SK-N-SH (cell line): Measurements from ENCODE around the gene AADAT. TPM values are rescaled to one million over a fixed set of nuclear protein-coding genes. Genes with fewer than 3 reads are reported as not detected.

Experiments
- CTCF ChIA-PET: fragments of 300-600, 350-600 bp; formaldehyde crosslinking; extraction: SDS; loops from one replicate; lab custom pipeline; 2021; lab: Yijun Ruan, JAX
- POLR2A ChIA-PET: fragments of 350-600 bp; sonication (Branson Sonifier 250); formaldehyde crosslinking; extraction: SDS; loops from one replicate; lab custom pipeline; 2020; ENCODE audit warnings: antibody characterized with exemption, inconsistent platforms; lab: Yijun Ruan, JAX
- DNase-seq: peaks from one replicate; pipeline ENCODE4 v3.0.0; 2012
- H2AFZ ChIP-seq: fragments of 200-600 bp; sonication (generic); 2 replicates; pipeline ENCODE4 v1.8.1; 2016; ENCODE audit warnings: antibody characterized with exemption, mild to moderate bottlenecking, low read depth
- H3F3A ChIP-seq: fragments of 200-600 bp; sonication (generic); replicated peaks from 2 replicates; pipeline ENCODE3; 2016; ENCODE audit warnings: antibody characterized with exemption, mild to moderate bottlenecking; ENCODE audit not compliant: insufficient read depth
- H3K27ac ChIP-seq, 2 experiments: fragments of 200-500 bp in 1 of 2; fragments of 200-600 bp in 1 of 2; sonication (Bioruptor generic) in 1 of 2; sonication (generic), shearing (Covaris generic) in 1 of 2; 2 replicates each; pipeline versions ENCODE4 v1.5.1 to v1.6.1; 2014 to 2016; ENCODE audit warnings: low read depth in 2 of 2, inconsistent platforms in 1 of 2, low read length in 1 of 2, mild to moderate bottlenecking in 1 of 2, mixed read lengths in 1 of 2
- H3K27me3 ChIP-seq: fragments of 200-600 bp; sonication (generic), shearing (Covaris generic); 2 replicates; pipeline ENCODE4 v1.6.1; 2016; ENCODE audit warnings: mixed run types; ENCODE audit not compliant: insufficient read depth
- H3K36me3 ChIP-seq, 2 experiments: fragments of 200-500 bp in 1 of 2; fragments of 200-600 bp in 1 of 2; sonication (Bioruptor generic) in 1 of 2; sonication (generic) in 1 of 2; replicated peaks in 1 of 2; 2 replicates each; pipeline versions ENCODE3 to v1.5.1; 2014 to 2016; ENCODE audit warnings: low read length in 1 of 2, mild to moderate bottlenecking in 1 of 2; ENCODE audit not compliant: insufficient read depth in 2 of 2, control insufficient read depth in 1 of 2
- H3K4me1 ChIP-seq, 2 experiments: fragments of 200-500 bp in 1 of 2; fragments of 200-600 bp in 1 of 2; sonication (Bioruptor generic) in 1 of 2; sonication (generic), shearing (Covaris generic) in 1 of 2; 2 replicates each; pipeline versions ENCODE4 v1.5.1 to v1.6.1; 2014 to 2016; ENCODE audit warnings: low read depth in 1 of 2, low read length in 1 of 2, mixed run types in 1 of 2; ENCODE audit not compliant: insufficient read depth in 2 of 2, control insufficient read depth in 1 of 2
- H3K4me2 ChIP-seq: fragments of 200-600 bp; sonication (generic), shearing (Covaris generic); 2 replicates; pipeline ENCODE4 v1.6.1; 2017; ENCODE audit warnings: mixed run types
- H3K4me3 ChIP-seq, 2 experiments: fragments of 200-500 bp in 1 of 2; fragments of 200-600 bp in 1 of 2; sonication (Bioruptor generic) in 1 of 2; sonication (generic), shearing (Covaris generic) in 1 of 2; 2 replicates each; pipeline versions ENCODE4 v1.5.1 to v1.8.1; 2014 to 2016; ENCODE audit warnings: low read depth in 2 of 2, inconsistent platforms in 1 of 2, low read length in 1 of 2, mild to moderate bottlenecking in 1 of 2, mixed read lengths in 1 of 2, moderate library complexity in 1 of 2
- H3K79me2 ChIP-seq: fragments of 200-600 bp; sonication (generic); 2 replicates; pipeline ENCODE4 v1.8.1; 2017; ENCODE audit warnings: mild to moderate bottlenecking; ENCODE audit not compliant: insufficient read depth
- H3K9ac ChIP-seq: fragments of 200-600 bp; sonication (generic); 2 replicates; pipeline ENCODE4 v1.6.1; 2017; ENCODE audit warnings: mixed run types
- H3K9me2 ChIP-seq: fragments of 200-600 bp; sonication (generic); 2 replicates; pipeline ENCODE4 v1.6.1; 2017; ENCODE audit warnings: mixed run types
- H3K9me3 ChIP-seq: fragments of 200-600 bp; sonication (generic); 2 replicates; pipeline ENCODE4 v1.6.1; 2017; ENCODE audit warnings: mixed run types, mild to moderate bottlenecking, moderate library complexity
- H4K20me1 ChIP-seq: fragments of 200-600 bp; sonication (generic); 2 replicates; pipeline ENCODE4 v1.6.1; 2017; ENCODE audit warnings: mild to moderate bottlenecking, mixed run types; ENCODE audit not compliant: insufficient read depth
- FOXM1 ChIP-seq: IDR thresholded peaks from 2 replicates; pipeline ENCODE4 v1.4.0; 2012; ENCODE audit warnings: low read depth, mild to moderate bottlenecking
- RCOR1 ChIP-seq: fragments of 150-350 bp; IDR thresholded peaks from 2 replicates; pipeline ENCODE4 v1.6.1; 2017; ENCODE audit warnings: antibody characterized with exemption, low read length
- SIN3A ChIP-seq: IDR thresholded peaks from 2 replicates; pipeline ENCODE4 v1.6.1; 2012; ENCODE audit warnings: low read depth, mild to moderate bottlenecking, low read length, moderate library complexity, borderline replicate concordance
- YY1 ChIP-seq: IDR thresholded peaks from 2 replicates; pipeline ENCODE4 v1.4.0; 2012; ENCODE audit warnings: low read depth, mild to moderate bottlenecking
- WGBS: methylation state at CpG from one replicate; pipeline ENCODE4 v1.1.6; 2017; ENCODE audit warnings: low lambda C conversion rate; 5-methylcytosine and 5-hydroxymethylcytosine counted together
- polyA plus RNA-seq, 3 experiments: library from polyadenylated mRNA; depleted of rRNA; stranded (reverse); fragments of >200 nt; gene quantifications; 2 replicates each; pipeline ENCODE4 v1.2.3, GENCODE V29; 2012
- small RNA-seq, 7 experiments: library from RNA; depleted of rRNA; stranded (forward); fragments of <200 nt; gene quantifications; one replicate each; pipeline ENCODE3, GENCODE V24; 2012
- TF ChIP-seq, protein P1 (sequence below): IDR thresholded peaks from 2 replicates; pipeline ENCODE4; 2012

Gene AADAT
- polyA plus RNA-seq, 1 of the 3 experiments (the other 2 are of a cell fraction) = 12.5 TPM

DNA sequence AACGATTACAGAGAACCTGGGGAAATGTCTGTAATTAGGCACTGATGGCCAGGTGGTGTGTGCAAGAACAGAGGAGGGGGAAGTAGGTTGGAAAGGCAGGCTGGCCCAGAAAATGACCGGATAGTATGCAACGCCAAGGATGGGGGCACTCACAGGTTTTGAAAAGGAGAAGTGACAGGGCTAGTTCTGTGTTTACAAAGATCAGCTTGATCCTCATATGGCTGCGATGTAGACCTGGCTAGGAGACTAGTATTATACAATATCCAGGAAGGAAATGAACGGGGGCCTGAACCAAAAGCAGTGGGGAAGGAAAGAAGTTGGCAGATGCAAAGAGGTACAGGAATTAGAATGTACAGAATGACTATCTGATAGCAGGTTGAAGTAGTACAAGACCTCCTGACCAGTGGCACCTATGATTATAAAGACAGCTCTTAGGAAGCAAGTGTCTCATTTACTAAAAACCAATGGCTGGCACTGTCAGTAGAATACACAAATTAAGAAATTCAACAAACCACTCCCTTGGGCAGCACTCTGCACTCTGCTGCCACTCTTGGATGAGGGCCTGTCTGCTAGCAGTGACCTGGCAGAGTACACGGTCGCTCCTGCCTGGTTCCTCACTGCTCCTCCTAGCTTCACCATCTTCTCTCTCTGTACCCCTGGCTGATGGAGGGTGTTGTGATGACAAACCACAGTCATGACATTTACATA lies 77.7 kb downstream of the AADAT start:
- CTCF ChIA-PET = interaction anchor here (0.6 to 1.0 kb wide), 2 partner anchors 13 to 202 kb away, joined by 3 read pairs; no protein-coding TSS in a partner anchor
- no peaks in the 10 kb centered on the region for H3K9me3 ChIP-seq
- H2AFZ ChIP-seq = no peak overlapping the region
- no peak overlapping the region for H3K4me3 ChIP-seq
- no peak overlapping the region for H3K4me2 ChIP-seq
- TF ChIP-seq YY1 (no peak), SIN3A (no peak), FOXM1 (no peak), RCOR1 (no peak)
- TF ChIP-seq, protein P1, sequence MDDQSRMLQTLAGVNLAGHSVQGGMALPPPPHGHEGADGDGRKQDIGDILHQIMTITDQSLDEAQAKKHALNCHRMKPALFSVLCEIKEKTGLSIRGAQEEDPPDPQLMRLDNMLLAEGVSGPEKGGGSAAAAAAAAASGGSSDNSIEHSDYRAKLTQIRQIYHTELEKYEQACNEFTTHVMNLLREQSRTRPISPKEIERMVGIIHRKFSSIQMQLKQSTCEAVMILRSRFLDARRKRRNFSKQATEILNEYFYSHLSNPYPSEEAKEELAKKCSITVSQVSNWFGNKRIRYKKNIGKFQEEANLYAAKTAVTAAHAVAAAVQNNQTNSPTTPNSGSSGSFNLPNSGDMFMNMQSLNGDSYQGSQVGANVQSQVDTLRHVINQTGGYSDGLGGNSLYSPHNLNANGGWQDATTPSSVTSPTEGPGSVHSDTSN = no peak
- TF ChIP-seq, all 33 proteins: peak for 0
- H3K9ac ChIP-seq = no peak overlapping the region
- H3F3A ChIP-seq = peaks cover 23% of the 10 kb centered on the region
- 77% methylated on average over 7 of the region's 7 CpGs for WGBS
- POLR2A ChIA-PET = no interaction called here
- no peak for DNase-seq
- H3K4me1 ChIP-seq = peaks cover 6 to 10% of the 10 kb centered on the region in 2 experiments; a peak in 3 of 4 replicates
- no peaks in the 10 kb centered on the region for H3K27me3 ChIP-seq
- no peak overlapping the region for H3K27ac ChIP-seq
- H3K79me2 ChIP-seq = peaks cover 94% of the 10 kb centered on the region
- H3K36me3 ChIP-seq = peaks cover 0 to 6% of the 10 kb centered on the region in 2 experiments
- H3K9me2 ChIP-seq = no peaks in the 10 kb centered on the region
- no peaks in the 10 kb centered on the region for H4K20me1 ChIP-seq

Small RNAs within 50 kb of the gene (small RNA-seq; reads per million reads assigned to genes)
- 0 reads per million in 7 experiments for gene APOBEC3AP1

Other genes with a start within 250 kb of the AADAT start
- 5.4 and 8.5 TPM in 2 replicates for gene MFAP3L, start 63.6 kb downstream of the AADAT start, polyA plus RNA-seq (2012; rRNA removed)